ENCODE results near the gene GP9. TPM values are rescaled to one million over a fixed set of nuclear protein-coding genes. Genes with fewer than 3 reads are reported as not detected.

Gene GP9
- polyA plus RNA-seq, 1 donor from 2014 or later, result not detected

- Histone ChIP-seq H2AFZ (ENCODE audit: low read depth, low read length) (no peak overlapping the region), H3K9ac (ENCODE audit: low read length) (no peak overlapping the region), H3K9me3 (ENCODE audit: low read length) (no peaks in the 10 kb centered on the region), H3K79me2 (replicated peaks; ENCODE audit: insufficient read depth, low read length) (no peaks in the 10 kb centered on the region), H3K27me3 (ENCODE audit: insufficient read depth, low read depth, low read length) (no peaks in the 10 kb centered on the region), H3K36me3 (ENCODE audit: insufficient read depth, low read length) (no peaks in the 10 kb centered on the region), H3K4me2 (ENCODE audit: low read length) (no peak overlapping the region), H3F3A (ENCODE audit: insufficient read depth, low read length, poor library complexity, severe bottlenecking) (no peaks in the 10 kb centered on the region), H3K27ac (ENCODE audit: low read length) (no peak overlapping the region), H3K9me2 (ENCODE audit: insufficient read depth, low read length) (no peaks in the 10 kb centered on the region), H4K20me1 (ENCODE audit: insufficient read depth) (no peaks in the 10 kb centered on the region), H3K4me3 (ENCODE audit: low read length) (no peak overlapping the region)
- no peak for TF ChIP-seq SMC3 (conservative IDR thresholded peaks at IDR 0.05; ENCODE audit: poor library complexity)
- no peak for TF ChIP-seq EP300 (conservative IDR thresholded peaks at IDR 0.05; ENCODE audit: poor library complexity, severe bottlenecking)
- TF ChIP-seq RAD21 (conservative IDR thresholded peaks at IDR 0.05), result no peak
- TF ChIP-seq MXI1 (conservative IDR thresholded peaks at IDR 0.05; ENCODE audit: poor library complexity, severe bottlenecking), result no peak
- TF ChIP-seq EZH2 (IDR thresholded peaks at IDR 0.05; ENCODE audit: borderline replicate concordance, insufficient read depth, low read length, poor library complexity, severe bottlenecking), result no peak
- TF ChIP-seq TAF1 (IDR thresholded peaks at IDR 0.05; ENCODE audit: low read depth), result no peak
- TF ChIP-seq REST (IDR thresholded peaks at IDR 0.05; ENCODE audit: borderline replicate concordance), result no peak
- TF ChIP-seq POLR2AphosphoS5 (IDR thresholded peaks at IDR 0.05), result no peak
- TF ChIP-seq CTCF (IDR thresholded peaks at IDR 0.05; ENCODE audit: poor library complexity, severe bottlenecking), result no peak
These were observed 26.8 kb upstream of the GP9 start for GRCh38 chr3:129033633-129034321.

GRCh38 chr3:129034642-129035041 is 25.9 kb upstream of the GP9 start:
- Histone ChIP-seq H3K27ac (ENCODE audit: low read length) (no peak overlapping the region), H4K20me1 (ENCODE audit: insufficient read depth) (no peaks in the 10 kb centered on the region), H3K79me2 (replicated peaks; ENCODE audit: insufficient read depth, low read length) (no peaks in the 10 kb centered on the region), H2AFZ (ENCODE audit: low read depth, low read length) (no peak overlapping the region), H3K36me3 (ENCODE audit: insufficient read depth, low read length) (no peaks in the 10 kb centered on the region), H3K4me2 (ENCODE audit: low read length) (no peak overlapping the region), H3K9ac (ENCODE audit: low read length) (no peak overlapping the region), H3K27me3 (ENCODE audit: insufficient read depth, low read depth, low read length) (no peaks in the 10 kb centered on the region), H3K9me3 (ENCODE audit: low read length) (no peaks in the 10 kb centered on the region), H3K4me3 (ENCODE audit: low read length) (no peak overlapping the region), H3K9me2 (ENCODE audit: insufficient read depth, low read length) (no peaks in the 10 kb centered on the region), H3F3A (ENCODE audit: insufficient read depth, low read length, poor library complexity, severe bottlenecking) (no peaks in the 10 kb centered on the region)
- TF ChIP-seq REST (IDR thresholded peaks at IDR 0.05; ENCODE audit: borderline replicate concordance) (no peak), EZH2 (IDR thresholded peaks at IDR 0.05; ENCODE audit: borderline replicate concordance, insufficient read depth, low read length, poor library complexity, severe bottlenecking) (no peak), MXI1 (conservative IDR thresholded peaks at IDR 0.05; ENCODE audit: poor library complexity, severe bottlenecking) (no peak), TAF1 (IDR thresholded peaks at IDR 0.05; ENCODE audit: low read depth) (no peak), RAD21 (conservative IDR thresholded peaks at IDR 0.05) (no peak), EP300 (conservative IDR thresholded peaks at IDR 0.05; ENCODE audit: poor library complexity, severe bottlenecking) (no peak), CTCF (IDR thresholded peaks at IDR 0.05; ENCODE audit: poor library complexity, severe bottlenecking) (no peak), SMC3 (conservative IDR thresholded peaks at IDR 0.05; ENCODE audit: poor library complexity) (no peak), POLR2AphosphoS5 (IDR thresholded peaks at IDR 0.05) (no peak)
